ENCODE measurements around the gene ITPA. TPM values are rescaled to one million over a fixed set of nuclear protein-coding genes. Genes with fewer than 3 reads are reported as not detected.

ITPA gene
- total RNA-seq, 1 donor: 26.2 TPM

- no peak overlapping the region for H3K4me3 ChIP-seq (ENCODE audit: low read depth, low read length)
- DNase-seq (ENCODE audit: low read depth): peak; percentile 26
- TF ChIP-seq CTCF (IDR thresholded peaks at IDR 0.05; ENCODE audit: insufficient read depth, low read length): no peak
Measured at GRCh38 chr20:3235666-3236324, 26.5 kb downstream of the ITPA start.

- no peak for DNase-seq (ENCODE audit: low read depth)
- no peak overlapping the region for H3K4me3 ChIP-seq (ENCODE audit: low read depth, low read length)
- TF ChIP-seq CTCF (IDR thresholded peaks at IDR 0.05; ENCODE audit: insufficient read depth, low read length): no peak
Measured at GRCh38 chr20:3237011-3237957, 28.0 kb downstream of the ITPA start.

- DNase-seq (ENCODE audit: low read depth): no peak
- TF ChIP-seq CTCF (IDR thresholded peaks at IDR 0.05; ENCODE audit: insufficient read depth, low read length): no peak
Measured at GRCh38 chr20:3237958-3238615, 28.8 kb downstream of the ITPA start.

DNA sequence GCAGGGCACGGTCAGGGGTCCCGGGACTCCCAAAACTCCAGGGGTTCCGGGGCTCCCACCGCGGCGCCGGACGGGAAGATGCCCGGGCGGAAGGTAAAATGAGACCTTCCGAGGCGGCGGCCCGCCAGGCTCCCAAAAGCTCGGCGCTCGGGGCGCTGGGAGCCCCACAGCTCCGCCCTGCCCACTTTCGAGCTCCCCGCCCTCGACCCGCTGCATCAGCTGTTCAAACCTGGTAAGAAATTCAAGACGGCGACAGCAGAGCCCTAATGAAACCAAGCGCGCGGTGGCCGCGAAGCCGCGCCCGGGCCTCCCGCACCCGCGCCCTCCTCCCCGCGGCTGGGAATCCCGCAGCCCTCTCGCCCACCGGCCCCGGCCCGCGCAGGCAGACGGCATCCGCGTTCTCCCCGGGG is 29.3 kb downstream of the ITPA start:
- TF ChIP-seq CTCF (IDR thresholded peaks at IDR 0.05; ENCODE audit: insufficient read depth, low read length): no peak
- H3K4me3 ChIP-seq (ENCODE audit: low read depth, low read length): peak overlapping the region; percentile 69
- peak; percentile 9 for DNase-seq (ENCODE audit: low read depth)

More at GRCh38 chr20:3237958-3238615, 28.8 kb downstream of the ITPA start:
- H3K4me3 ChIP-seq (ENCODE audit: low read depth, low read length): peak overlapping the region; percentile 69

DNA sequence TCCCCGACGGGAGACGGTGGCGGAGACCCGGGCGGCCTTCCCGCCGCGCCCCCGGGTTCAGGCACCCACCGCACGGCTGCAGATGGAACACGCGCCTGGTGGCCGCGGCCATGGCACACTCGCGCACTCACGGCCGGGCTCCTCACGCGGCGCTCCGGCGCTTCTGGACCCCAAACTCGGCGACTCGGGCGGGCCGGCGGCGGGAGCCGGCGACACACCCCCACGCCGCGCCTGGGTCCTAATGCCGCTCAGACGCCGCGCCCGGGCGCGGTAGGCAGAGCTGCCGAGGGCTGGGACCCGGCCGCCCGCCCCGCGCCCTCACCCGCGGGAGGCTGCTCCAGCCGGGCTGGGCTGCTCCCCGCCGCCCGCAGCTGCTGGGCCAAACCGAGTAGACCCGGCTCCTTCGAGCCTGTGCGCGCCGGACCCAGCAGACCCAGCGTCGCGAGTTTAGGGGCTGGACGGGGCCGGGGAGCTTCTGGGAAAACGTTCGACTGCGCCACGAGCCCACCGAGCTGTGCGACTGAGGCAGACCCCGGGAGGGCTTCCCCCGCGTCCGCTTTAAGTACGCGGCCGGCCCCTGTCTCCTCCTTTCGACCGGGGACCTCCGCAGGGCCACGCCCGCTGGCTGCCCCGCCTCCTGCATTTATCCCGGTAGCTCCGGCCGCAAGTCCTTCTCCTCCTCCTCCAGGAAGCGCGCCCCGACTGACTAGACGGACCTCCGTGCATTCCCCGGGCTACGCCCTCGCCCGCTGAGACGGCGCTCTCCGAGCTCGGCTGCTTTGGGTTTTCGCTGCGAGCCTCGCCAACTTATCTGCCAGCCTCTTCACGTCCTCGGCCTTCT is 29.9 kb downstream of the ITPA start, which contains the start of gene SLC4A11:
SLC4A11 (minus strand) TSS at position 165 of the 841 bp plus-strand sequence; CDS start at position 112, 53 bp downstream.
- TF ChIP-seq CTCF (IDR thresholded peaks at IDR 0.05; ENCODE audit: insufficient read depth, low read length): no peak
- H3K4me3 ChIP-seq (ENCODE audit: low read depth, low read length): peak within 1 kb of the TSS; percentile 69
- peak; percentile 47 for DNase-seq (ENCODE audit: low read depth)
